HG03175 (cell line): ENCODE data around the gene EXOSC3.

Experiments
- ATAC-seq: cut with Tn5 transposase; IDR thresholded peaks from one replicate; pipeline ENCODE4 v1.9.1; 2021; ENCODE audit warnings: mild to moderate bottlenecking, moderate library complexity; ENCODE audit not compliant: unreplicated experiment

EXOSC3 gene

GRCh38 chr9:37739222-37739621 lies 45.6 kb downstream of the EXOSC3 start:
- no peak for ATAC-seq

GRCh38 chr9:37732952-37733351 lies 51.9 kb downstream of the EXOSC3 start:
- ATAC-seq, result no peak

DNA sequence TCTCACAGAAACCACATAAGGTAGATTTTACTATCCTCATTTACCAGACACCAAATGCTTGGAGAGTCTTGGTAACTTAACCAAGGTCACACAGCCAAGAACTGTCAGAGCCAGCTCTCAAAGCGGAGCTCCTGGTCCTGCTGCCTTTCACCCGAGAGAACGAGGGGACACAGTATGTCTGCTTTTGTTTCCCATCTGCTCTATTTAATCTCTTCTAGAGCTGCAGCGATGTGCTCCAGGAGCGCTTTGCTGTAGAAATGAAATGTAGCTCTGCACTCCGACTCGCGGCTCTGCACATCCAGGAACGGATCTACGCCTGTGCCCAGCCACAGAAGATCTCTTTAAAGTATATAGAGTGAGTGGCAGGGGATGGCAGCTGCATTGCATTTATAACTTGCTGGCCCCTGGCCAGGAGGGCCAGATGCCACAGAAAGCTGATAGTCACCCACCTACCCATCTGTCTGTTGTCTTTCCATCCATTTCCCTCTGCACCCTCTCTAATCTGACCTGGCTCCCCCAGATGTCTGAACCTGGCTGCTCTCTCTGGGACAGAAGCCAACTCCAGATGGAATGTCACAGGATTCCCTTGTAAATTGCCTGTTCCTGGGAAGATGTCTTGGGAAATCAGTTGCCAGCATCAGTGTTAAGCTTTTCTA lies 52.6 kb downstream of the EXOSC3 start:
- no peak for ATAC-seq

DNA sequence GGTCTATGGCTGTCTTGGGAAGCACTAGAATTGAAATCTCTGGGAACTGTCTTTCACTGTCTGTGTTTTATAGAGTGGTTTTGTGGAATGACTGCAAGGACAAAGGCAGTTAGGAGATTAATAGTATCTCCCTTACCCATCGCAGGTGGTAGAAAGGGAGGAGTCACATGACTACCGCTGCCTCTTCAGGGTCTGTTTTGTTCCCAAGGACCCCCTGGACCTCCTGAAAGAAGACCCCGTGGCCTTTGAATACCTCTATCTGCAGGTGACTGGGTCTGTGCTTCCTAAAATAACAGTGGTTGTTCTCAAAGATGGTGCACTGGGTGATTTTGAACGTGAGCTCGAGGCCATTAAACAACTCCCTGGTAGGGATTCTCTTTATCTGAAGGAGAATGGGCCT lies 54.0 kb downstream of the EXOSC3 start:
- ATAC-seq, result no peak

- ATAC-seq, result no peak
Measured at GRCh38 chr9:37730256-37730655, 54.6 kb downstream of the EXOSC3 start.
